WERI-Rb-1 (cell line): ENCODE measurements around the gene IDH2.
"Not testable (repeated sequence)": the region's sequence is repeated elsewhere in the genome, so short reads cannot be mapped to it uniquely, and the experiment has no call there.

ENCODE experiments used
- DNase-seq: peaks from one replicate; pipeline ENCODE4 v3.0.0-alpha.2; 2020
- H3K27ac ChIP-seq: fragments of 250-450 bp; sonication (Bioruptor Pico); 2 replicates; pipeline ENCODE4 v1.5.1; 2020; ENCODE audit warnings: mild to moderate bottlenecking, moderate library complexity
- H3K27me3 ChIP-seq: fragments of 250-450 bp; sonication (Bioruptor Pico); 2 replicates; pipeline ENCODE4 v1.5.1; 2021; ENCODE audit warnings: mild to moderate bottlenecking, low read depth, moderate library complexity; ENCODE audit not compliant: insufficient read depth, severe bottlenecking
- H3K36me3 ChIP-seq: fragments of 250-450 bp; sonication (Bioruptor Pico); 2 replicates; pipeline ENCODE4 v1.5.1; 2020; ENCODE audit warnings: mild to moderate bottlenecking, moderate library complexity
- H3K4me3 ChIP-seq: 2 replicates; pipeline ENCODE4 v1.5.1; 2011; ENCODE audit warnings: low read depth, mild to moderate bottlenecking, control low read depth, low read length
- H3K9me3 ChIP-seq: fragments of 250-450 bp; sonication (Bioruptor Pico); 2 replicates; pipeline ENCODE4 v1.5.1; 2021; ENCODE audit warnings: mild to moderate bottlenecking, moderate library complexity; ENCODE audit not compliant: severe bottlenecking
- TF ChIP-seq, protein P1 (sequence below): IDR thresholded peaks from 2 replicates; pipeline ENCODE4 v1.5.1; 2011; ENCODE audit warnings: low read depth, mild to moderate bottlenecking, control low read depth, inconsistent platforms, low read length

IDH2 gene

DNA sequence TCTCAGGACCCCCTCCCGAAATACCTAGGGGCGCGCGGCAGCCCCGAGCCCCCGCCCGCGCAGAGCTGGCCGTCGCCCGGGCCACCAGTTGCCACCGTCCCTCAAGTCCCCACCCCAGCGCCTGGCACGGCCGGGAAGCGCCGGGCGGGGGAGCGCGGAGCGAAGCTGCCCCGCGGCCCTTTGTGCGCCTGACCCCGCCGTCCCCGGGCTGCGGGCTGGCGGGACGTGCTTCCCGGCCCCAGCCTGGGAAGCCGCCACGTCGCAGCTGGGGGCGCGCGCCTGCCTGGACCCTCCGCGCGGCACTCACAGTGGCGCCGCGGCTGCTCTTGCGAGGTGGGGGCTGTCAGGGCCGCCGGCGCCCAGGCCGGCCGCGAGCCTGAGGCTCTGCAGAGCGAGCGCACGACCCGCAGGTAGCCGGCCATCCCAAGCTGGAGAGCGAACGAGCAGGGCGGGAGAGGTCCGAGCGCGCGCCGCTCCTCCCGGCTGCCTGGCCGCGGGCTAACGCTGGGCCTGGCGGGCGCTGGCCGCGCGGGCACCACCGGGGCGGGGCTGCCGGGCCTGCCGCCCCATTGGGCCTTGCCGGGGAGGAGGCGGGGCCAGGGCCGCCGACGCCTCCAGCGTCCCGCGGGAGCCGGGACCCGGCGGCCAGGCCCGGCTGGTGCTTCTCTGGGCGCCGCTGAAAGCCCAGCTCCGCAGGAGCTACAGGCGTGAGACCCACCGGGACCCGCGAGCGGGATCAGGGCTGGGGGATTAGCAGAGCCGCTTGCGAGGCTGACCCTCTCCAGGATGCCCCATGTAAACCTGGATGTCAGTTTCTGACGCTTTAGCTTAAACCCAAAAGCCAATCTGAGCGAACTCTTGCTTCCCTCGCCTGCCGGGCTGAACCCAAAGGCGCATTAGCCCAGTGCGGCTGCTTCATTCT lies at the start of gene IDH2:
TSS of gene IDH2 (minus strand) at position 500 of the 922 bp plus-strand sequence. CDS start at position 422, 78 bp downstream.
- H3K9me3 ChIP-seq, result no peaks in the 10 kb centered on the region
- TF ChIP-seq, protein P1, sequence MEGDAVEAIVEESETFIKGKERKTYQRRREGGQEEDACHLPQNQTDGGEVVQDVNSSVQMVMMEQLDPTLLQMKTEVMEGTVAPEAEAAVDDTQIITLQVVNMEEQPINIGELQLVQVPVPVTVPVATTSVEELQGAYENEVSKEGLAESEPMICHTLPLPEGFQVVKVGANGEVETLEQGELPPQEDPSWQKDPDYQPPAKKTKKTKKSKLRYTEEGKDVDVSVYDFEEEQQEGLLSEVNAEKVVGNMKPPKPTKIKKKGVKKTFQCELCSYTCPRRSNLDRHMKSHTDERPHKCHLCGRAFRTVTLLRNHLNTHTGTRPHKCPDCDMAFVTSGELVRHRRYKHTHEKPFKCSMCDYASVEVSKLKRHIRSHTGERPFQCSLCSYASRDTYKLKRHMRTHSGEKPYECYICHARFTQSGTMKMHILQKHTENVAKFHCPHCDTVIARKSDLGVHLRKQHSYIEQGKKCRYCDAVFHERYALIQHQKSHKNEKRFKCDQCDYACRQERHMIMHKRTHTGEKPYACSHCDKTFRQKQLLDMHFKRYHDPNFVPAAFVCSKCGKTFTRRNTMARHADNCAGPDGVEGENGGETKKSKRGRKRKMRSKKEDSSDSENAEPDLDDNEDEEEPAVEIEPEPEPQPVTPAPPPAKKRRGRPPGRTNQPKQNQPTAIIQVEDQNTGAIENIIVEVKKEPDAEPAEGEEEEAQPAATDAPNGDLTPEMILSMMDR, result no peak
- no peaks in the 10 kb centered on the region for H3K27me3 ChIP-seq
- DNase-seq, result peak; percentile 82
- H3K36me3 ChIP-seq, result no peaks in the 10 kb centered on the region
- peak within 1 kb of the TSS; percentile 66 for H3K4me3 ChIP-seq
- peak within 1 kb of the TSS; percentile 90 for H3K27ac ChIP-seq

DNA sequence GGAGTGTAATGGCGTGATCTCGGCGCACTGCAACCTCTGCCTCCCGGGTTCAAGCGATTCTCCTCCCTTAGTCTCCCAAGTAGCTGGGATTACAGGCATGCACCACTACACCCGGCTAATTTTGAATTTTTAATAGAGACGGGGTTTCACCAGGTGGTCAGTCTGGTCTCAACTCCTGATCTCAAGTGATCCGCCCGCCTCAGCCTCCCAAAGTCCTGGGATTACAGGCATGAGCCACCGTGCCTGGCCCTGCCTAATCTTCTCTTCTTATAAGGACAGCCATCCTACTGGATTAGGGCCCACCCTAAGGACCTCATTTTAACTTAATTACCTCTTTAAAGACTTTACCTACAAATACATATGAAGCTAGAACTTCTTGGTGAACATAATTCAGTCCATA lies 48.3 kb upstream of the IDH2 start:
- peak; percentile 91 for DNase-seq
- H3K27ac ChIP-seq, result peak overlapping the region; percentile 89
- H3K27me3 ChIP-seq, H3K9me3 ChIP-seq, H3K36me3 ChIP-seq, H3K4me3 ChIP-seq: not testable (repeated sequence)

DNA sequence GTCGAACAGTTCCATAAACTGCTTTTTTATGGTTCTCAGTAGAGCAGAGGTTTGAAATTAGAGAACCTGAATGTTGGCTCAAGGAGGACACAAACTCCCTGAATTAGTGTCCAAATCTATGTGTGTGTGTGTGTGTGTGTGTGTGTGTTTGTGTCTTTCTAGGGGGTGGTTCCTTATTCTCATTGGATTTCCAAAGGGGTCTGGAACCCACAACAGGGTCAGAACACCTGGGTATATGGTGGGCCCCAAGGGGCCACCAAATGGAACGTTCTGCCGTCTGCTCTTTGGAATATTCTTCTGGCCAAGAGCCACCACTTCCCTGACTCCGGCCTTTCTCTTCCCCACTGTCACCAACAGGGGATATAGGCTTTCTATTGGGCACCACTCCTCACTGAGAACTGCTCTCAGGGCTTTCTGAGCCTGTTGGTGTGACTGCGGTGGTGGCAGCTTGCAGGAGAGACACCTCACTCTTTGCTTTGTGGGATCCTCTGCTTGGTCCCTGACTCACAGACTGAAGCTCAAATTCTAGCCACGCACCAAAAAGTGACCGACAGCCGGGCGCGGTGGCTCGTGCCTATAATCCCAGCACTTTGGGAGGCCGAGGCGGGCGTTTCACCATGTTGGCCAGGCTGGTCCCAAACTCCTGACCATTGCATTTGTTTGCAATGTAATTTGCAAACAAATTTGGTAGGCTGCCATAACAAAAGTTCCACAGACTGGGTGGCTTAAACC lies 47.5 kb upstream of the IDH2 start:
- TF ChIP-seq, protein P1, result no peak
- DNase-seq, result no peak
- Histone ChIP-seq H3K27ac (peak overlapping the region; percentile 89), H3K36me3 (no peaks in the 10 kb centered on the region), H3K9me3 (no peaks in the 10 kb centered on the region), H3K4me3 (no peak overlapping the region; the same call in 1 of the 2 replicates), H3K27me3 (no peaks in the 10 kb centered on the region)

DNA sequence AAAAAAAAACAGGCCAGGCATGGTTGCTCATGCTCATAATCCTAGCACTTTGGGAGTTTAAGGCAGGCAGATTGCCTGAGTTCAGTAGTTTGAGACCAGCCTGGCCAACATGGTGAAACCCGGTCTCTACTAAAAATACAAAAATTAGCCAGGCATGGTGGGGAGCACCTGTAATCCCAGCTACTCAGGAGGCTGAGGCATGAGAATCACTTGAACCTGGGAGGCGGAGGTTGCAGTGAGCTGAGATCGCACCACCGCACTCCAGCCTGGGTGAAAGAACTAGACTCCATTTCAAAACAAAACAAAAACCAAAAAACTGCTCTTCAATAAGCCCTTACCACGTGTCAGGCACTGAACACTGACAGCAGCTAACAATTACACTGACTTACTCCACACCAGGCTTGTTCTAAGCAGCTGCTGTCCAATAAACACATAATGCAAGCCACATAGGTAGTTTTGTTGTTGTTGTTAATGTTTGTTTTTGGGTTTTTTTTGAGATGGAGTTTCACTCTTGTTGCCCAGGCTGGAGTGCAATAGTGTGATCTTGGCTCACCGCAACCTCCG lies 44.0 kb upstream of the IDH2 start:
- not testable (repeated sequence) for H3K36me3 ChIP-seq, DNase-seq, H3K4me3 ChIP-seq, H3K27me3 ChIP-seq, H3K27ac ChIP-seq, H3K9me3 ChIP-seq

DNA sequence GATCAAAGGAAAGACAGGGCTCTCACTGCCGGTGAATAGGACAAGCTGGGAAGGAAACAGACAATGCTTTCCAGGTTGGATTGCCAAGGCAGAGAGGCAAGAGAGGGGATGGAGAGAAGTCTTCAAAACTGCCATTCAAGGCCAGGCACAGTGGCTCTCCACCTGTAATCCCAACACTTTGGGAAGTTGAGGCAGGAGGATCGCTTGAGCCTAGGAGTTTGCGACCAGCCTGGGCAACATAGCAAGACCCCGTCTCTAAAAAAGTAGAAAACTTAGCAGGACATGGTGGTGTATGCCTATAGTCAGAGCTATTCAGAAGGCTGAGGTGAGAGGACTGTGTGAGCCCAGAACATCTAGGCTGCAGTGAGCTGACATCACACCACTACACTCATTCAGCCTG lies 43.5 kb upstream of the IDH2 start:
- H3K9me3 ChIP-seq, result no peaks in the 10 kb centered on the region
- TF ChIP-seq, protein P1, result no peak
- DNase-seq, result no peak
- no peak overlapping the region for H3K27ac ChIP-seq
- H3K4me3 ChIP-seq, result no peak overlapping the region
- H3K36me3 ChIP-seq, result no peaks in the 10 kb centered on the region
- no peaks in the 10 kb centered on the region for H3K27me3 ChIP-seq

DNA sequence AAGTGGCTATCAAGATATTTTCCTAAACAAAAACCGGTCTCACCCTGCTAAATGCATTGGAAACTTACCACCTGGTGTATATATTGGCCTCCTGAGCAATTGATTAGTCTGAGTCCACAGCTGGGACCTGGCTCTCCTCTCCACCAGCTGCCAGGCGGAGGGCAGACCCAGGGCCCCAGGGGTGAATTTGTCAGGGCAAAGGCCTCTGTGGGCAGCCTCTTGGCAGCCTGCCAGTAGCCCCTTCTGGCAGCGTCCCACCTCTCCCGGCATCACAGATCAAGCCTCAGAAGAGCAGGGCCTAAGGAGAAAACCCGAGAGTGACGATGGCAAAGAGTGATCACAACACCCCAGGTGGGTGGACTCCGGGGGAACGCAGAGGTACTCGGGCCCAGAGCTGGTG lies 43.0 kb upstream of the IDH2 start:
- H3K36me3 ChIP-seq, result no peaks in the 10 kb centered on the region
- DNase-seq, result no peak
- H3K4me3 ChIP-seq, result no peak overlapping the region
- H3K9me3 ChIP-seq, result no peaks in the 10 kb centered on the region
- H3K27me3 ChIP-seq, result no peaks in the 10 kb centered on the region
- TF ChIP-seq, protein P1, result no peak
- no peak overlapping the region for H3K27ac ChIP-seq
